ACC112 (cell line): Measurements from ENCODE around the gene SPOCK1.

Experiments used
- H2AFZ ChIP-seq: fragments of 200-600 bp; sonication (generic); one replicate; pipeline ENCODE4 v1.6.0; 2017; ENCODE audit warnings: antibody characterized with exemption, low read length; ENCODE audit not compliant: unreplicated experiment
- H3K27ac ChIP-seq: fragments of 200-600 bp; sonication (generic); 2 replicates; pipeline ENCODE4 v1.5.1; 2014; ENCODE audit warnings: low read depth, mild to moderate bottlenecking, antibody characterized with exemption, low read length, moderate library complexity
- H3K27me3 ChIP-seq: fragments of 200-600 bp; sonication (generic); 2 replicates; pipeline ENCODE4 v1.6.1; 2014; ENCODE audit warnings: mild to moderate bottlenecking, antibody characterized with exemption, low read length, moderate library complexity, mixed read lengths; ENCODE audit not compliant: insufficient read depth
- H3K36me3 ChIP-seq: fragments of 200-600 bp; sonication (generic); 2 replicates; pipeline ENCODE4 v1.6.1; 2016; ENCODE audit warnings: mild to moderate bottlenecking, antibody characterized with exemption, low read length, moderate library complexity, mixed read lengths; ENCODE audit not compliant: insufficient read depth
- H3K4me1 ChIP-seq: fragments of 200-600 bp; sonication (generic); one replicate; pipeline ENCODE4 v1.6.1; 2016; ENCODE audit warnings: low read length, mixed read lengths; ENCODE audit not compliant: insufficient read depth, unreplicated experiment, control insufficient read depth
- H3K4me3 ChIP-seq: fragments of 200-600 bp; sonication (generic); 2 replicates; pipeline ENCODE4 v1.5.1; 2014; ENCODE audit warnings: mild to moderate bottlenecking, low read depth, low read length
- H3K79me2 ChIP-seq: fragments of 200-600 bp; sonication (generic); one replicate; pipeline ENCODE4 v1.6.0; 2016; ENCODE audit warnings: low read length; ENCODE audit not compliant: control insufficient read depth, unreplicated experiment, insufficient read depth

The SPOCK1 gene

DNA sequence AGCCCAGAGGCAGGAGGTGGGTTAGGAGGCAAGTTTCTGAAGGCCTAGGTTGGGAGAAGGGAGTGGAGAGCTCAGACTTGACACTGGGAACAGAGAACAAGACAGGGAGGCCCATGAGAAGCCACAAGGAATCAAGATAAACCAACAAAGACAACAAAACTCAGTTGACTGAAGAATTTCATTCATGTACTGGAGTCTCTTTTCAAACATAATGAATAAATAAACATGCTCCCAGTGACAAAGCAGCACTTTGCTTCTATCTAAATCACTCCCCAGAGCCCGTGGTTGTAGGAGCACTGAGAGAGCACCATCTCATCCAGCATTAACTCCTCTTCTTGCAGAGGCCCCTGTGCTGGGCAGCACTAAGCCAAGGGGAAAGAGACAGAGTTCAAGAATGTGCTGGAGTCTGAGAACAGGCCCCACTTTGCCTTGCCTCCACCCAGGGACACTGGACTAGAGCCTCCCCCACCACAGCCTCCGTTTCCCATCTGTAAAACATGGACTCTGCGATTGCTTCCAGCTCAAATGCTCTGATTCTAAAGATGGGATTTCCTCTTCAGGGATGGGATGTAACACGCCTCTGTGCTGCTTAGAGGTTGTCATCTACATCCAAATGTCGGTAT, 282.0 kb downstream of the SPOCK1 start:
- Histone ChIP-seq H3K79me2 (no peaks in the 10 kb centered on the region), H3K4me1 (peaks cover 44% of the 10 kb centered on the region), H2AFZ (no peak overlapping the region), H3K27ac (no peak overlapping the region), H3K36me3 (no peaks in the 10 kb centered on the region), H3K27me3 (no peaks in the 10 kb centered on the region), H3K4me3 (no peak overlapping the region)

DNA sequence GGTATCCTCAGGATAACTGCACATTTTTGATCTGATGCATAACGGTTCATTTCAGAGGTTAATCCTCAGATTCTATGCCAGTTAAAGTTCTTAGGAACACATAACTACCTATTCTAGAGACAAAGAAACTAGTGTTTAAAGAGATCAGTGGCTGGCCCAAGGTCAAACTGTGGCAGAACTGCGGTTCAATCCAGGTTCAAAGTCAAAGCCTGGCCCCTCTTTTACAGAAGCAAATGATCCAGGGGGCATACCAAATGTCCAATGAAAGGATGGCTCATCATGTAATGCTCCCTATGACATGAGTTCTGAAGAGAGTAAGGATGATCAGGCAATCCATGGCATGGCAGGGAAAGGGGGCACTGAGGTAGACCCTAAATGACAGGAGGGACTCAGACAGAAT, 283.3 kb downstream of the SPOCK1 start:
- Histone ChIP-seq H3K27me3 (no peaks in the 10 kb centered on the region), H3K36me3 (no peaks in the 10 kb centered on the region), H3K4me3 (no peak overlapping the region), H3K4me1 (peaks cover 43% of the 10 kb centered on the region), H3K27ac (no peak overlapping the region), H3K79me2 (no peaks in the 10 kb centered on the region), H2AFZ (no peak overlapping the region)

GRCh38 chr5:137215261-137215660, 283.9 kb downstream of the SPOCK1 start:
- Histone ChIP-seq H3K79me2 (no peaks in the 10 kb centered on the region), H3K36me3 (no peaks in the 10 kb centered on the region), H2AFZ (no peak overlapping the region), H3K27ac (no peak overlapping the region), H3K4me1 (peaks cover 40% of the 10 kb centered on the region), H3K4me3 (no peak overlapping the region), H3K27me3 (no peaks in the 10 kb centered on the region)

DNA sequence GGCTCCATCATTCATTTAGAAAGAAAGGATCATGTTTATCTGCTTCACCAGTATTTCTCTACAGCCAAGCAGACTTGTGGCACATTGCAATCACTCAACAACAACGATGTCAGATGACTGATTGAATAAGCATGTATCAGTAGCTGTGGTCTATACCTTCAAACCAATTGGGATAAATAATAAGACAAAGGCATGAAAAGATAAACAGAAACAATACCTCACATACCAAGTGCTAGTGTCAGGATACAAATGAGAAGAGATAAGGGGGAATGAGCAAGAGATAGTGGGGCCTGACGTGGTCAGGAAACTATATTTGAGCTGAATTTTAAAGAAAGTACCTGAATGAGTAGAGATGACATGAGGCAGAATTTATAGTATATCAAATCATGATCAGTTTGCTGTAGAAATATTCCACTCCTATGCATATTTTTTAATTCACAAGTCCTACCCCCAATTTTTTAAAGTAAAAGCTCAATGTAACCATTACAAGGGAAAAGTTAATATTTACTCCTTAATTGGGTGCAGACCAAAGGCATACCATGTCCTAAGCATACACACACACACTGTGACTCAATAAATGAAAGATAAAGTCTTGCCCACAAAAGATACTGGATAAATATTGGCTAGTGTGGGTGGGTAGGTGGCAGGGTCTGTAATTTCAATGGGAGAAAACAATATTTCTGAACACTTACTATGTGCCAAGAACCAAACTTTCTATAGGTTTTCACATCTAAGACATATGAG, 284.5 kb downstream of the SPOCK1 start:
- H3K27me3 ChIP-seq, result no peaks in the 10 kb centered on the region
- H3K4me1 ChIP-seq, result peaks cover 38% of the 10 kb centered on the region
- H3K36me3 ChIP-seq, result no peaks in the 10 kb centered on the region
- no peak overlapping the region for H3K4me3 ChIP-seq
- H3K79me2 ChIP-seq, result no peaks in the 10 kb centered on the region
- H2AFZ ChIP-seq, result no peak overlapping the region
- H3K27ac ChIP-seq, result no peak overlapping the region

DNA sequence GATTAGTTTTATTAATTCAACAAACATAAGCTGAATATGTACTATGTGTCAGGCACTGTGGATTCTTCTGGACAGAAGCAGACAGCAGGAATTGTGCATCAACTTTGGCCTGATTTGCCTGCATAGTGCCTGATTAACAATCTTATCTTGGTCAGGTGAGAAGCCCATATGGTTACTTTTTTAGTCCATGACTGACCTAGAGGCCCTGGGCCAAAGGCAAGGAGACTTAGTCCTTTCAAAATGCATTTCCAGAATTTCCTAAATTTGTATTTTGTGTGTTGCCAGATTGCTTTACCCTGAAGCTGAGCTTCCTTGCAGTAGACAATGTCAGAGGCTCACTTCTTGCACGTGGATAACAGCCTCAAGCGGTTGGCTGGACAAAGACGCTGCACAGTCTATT, 286.7 kb downstream of the SPOCK1 start:
- Histone ChIP-seq H3K36me3 (no peaks in the 10 kb centered on the region), H3K79me2 (no peaks in the 10 kb centered on the region), H3K27me3 (no peaks in the 10 kb centered on the region), H3K27ac (no peak overlapping the region), H3K4me3 (no peak overlapping the region), H2AFZ (no peak overlapping the region), H3K4me1 (peaks cover 30% of the 10 kb centered on the region)

DNA sequence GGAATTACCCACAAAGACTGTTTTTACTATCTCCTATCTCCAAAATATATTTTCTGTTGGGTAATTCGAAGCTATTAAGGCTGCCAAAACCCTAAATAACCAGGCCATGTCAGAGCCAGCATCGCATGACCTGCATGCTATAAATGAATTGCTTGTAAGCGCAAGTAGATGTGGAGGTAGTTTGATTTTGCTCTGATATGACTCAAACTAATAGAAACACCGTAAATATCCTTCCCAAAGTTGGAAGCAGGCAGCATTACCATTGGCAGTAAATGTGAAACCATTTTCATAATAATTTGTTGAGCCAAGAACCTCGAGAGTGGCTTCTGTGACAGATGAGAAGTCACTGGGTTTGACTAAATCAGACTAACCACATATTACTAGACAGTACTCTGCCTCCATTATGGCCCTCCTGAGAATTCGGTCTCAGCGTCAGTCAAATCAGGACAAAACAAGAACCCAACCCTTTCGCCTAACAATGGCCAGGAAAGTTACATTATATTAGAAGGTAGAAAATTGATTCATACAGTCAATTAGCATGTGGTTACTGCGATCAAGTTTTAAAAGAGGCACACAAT, 289.8 kb downstream of the SPOCK1 start:
- Histone ChIP-seq H3K4me1 (peaks cover 31% of the 10 kb centered on the region), H2AFZ (no peak overlapping the region), H3K4me3 (no peak overlapping the region), H3K27me3 (no peaks in the 10 kb centered on the region), H3K36me3 (no peaks in the 10 kb centered on the region), H3K79me2 (no peaks in the 10 kb centered on the region), H3K27ac (no peak overlapping the region)

- H3K27me3 ChIP-seq, result no peaks in the 10 kb centered on the region
- H2AFZ ChIP-seq, result no peak overlapping the region
- H3K79me2 ChIP-seq, result no peaks in the 10 kb centered on the region
- H3K4me1 ChIP-seq, result peaks cover 28% of the 10 kb centered on the region
- no peak overlapping the region for H3K4me3 ChIP-seq
- no peaks in the 10 kb centered on the region for H3K36me3 ChIP-seq
- H3K27ac ChIP-seq, result no peak overlapping the region
Measured at GRCh38 chr5:137207023-137207760, 291.9 kb downstream of the SPOCK1 start.

DNA sequence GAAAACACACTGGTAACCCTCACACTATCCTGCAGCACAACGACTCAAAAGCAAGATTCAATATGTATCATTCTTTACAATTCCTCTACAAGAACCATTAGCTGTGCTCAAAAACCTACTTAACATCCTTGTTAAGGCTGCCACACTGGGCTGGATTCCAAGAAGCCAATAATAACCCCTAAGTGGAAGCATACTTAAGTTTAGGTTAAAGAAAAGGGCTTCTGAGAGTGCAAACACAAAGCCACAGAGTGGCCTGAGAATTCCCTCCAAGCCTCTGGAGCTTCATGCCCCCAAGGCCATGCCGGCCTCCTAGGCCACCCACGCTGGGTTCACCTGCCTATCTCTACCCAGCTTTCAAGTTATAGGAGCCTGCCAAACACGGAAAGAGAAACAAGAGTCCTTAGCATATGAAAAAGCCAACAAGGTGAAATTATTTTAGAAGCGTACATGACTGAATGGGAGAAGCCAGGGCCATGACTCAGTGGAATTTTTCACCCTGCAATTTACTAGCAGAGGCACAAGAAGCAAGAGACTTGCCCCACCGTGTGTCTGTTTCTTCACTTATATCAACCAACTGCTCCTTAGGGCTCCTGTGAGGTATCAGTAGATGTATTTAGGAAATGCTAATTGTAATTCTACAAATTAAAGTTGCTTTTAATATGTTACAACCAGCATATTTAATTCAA, 293.0 kb downstream of the SPOCK1 start:
- no peaks in the 10 kb centered on the region for H3K27me3 ChIP-seq
- H3K4me3 ChIP-seq, result no peak overlapping the region
- no peaks in the 10 kb centered on the region for H3K79me2 ChIP-seq
- H3K4me1 ChIP-seq, result peaks cover 37% of the 10 kb centered on the region
- no peaks in the 10 kb centered on the region for H3K36me3 ChIP-seq
- no peak overlapping the region for H3K27ac ChIP-seq
- H2AFZ ChIP-seq, result no peak overlapping the region

DNA sequence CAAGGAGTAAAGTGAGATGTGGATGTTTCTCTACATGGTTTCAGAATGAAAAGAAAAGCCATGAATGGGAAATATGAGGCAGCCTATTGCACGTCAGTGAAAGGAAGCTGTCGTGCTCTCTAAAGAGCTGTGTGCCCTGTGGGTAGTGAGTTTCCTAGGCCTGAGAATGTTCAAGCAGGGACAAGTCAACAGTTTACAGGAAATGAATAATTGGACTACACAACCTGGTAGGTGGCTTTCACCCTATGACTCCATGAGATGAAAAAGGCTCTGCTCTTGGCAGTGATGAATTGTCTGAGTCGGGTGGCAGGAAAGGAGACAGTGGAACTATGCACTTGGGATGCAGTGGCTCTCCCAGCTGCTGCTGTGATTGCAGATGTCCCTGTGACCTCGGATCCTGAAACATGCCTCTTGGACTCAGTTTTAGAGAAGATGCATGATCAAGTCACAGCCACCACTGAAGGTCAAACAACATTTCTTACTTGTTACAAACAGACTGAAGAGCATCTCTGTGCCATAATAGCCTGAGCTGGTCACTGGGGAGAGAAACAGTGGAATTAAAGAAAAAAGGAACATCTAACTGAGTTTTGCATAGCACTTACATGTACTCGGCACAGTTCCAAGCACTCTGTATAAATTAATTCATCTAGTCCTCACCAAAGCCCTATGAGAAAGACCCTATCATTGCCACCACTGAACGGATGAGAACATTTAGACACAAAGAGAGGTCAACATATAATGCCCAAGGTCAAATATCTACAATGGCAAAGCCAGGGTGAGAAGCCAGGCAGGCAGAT, 293.7 kb downstream of the SPOCK1 start:
- no peaks in the 10 kb centered on the region for H3K79me2 ChIP-seq
- H3K36me3 ChIP-seq, result no peaks in the 10 kb centered on the region
- no peak overlapping the region for H3K4me3 ChIP-seq
- no peak overlapping the region for H3K27ac ChIP-seq
- no peaks in the 10 kb centered on the region for H3K27me3 ChIP-seq
- no peak overlapping the region for H2AFZ ChIP-seq
- peaks cover 44% of the 10 kb centered on the region for H3K4me1 ChIP-seq
